SU-DHL-6 (cell line): Measurements from ENCODE around the gene SYTL3.

Experiments used
- H2AFZ ChIP-seq: fragments of 200-600 bp; sonication (generic); 2 replicates; pipeline ENCODE4 v1.6.1; 2014; ENCODE audit warnings: low read depth, mild to moderate bottlenecking, moderate library complexity, mixed read lengths, antibody characterized with exemption, low read length; ENCODE audit not compliant: severe bottlenecking
- H3F3A ChIP-seq: fragments of 200-600 bp; shearing (Covaris generic); 2 replicates; pipeline ENCODE4 v1.6.0; 2016; ENCODE audit warnings: antibody characterized with exemption, mild to moderate bottlenecking; ENCODE audit not compliant: insufficient read depth
- H3K27ac ChIP-seq: fragments of 200-600 bp; sonication (generic); 2 replicates; pipeline ENCODE4 v1.5.1; 2016; ENCODE audit warnings: low read depth, mild to moderate bottlenecking, low read length, moderate library complexity, mixed read lengths
- H3K27me3 ChIP-seq: fragments of 200-600 bp; sonication (generic), shearing (Covaris generic); 2 replicates; pipeline ENCODE4 v1.6.0; 2014; ENCODE audit warnings: mild to moderate bottlenecking, low read length
- H3K36me3 ChIP-seq: fragments of 200-600 bp; sonication (generic); 2 replicates; pipeline ENCODE4 v1.6.1; 2014; ENCODE audit warnings: mild to moderate bottlenecking, low read length, mixed read lengths
- H3K4me2 ChIP-seq: fragments of 300-600, 200-600 bp; shearing (Covaris generic), sonication (generic); 2 replicates; pipeline ENCODE4 v1.6.0; 2014; ENCODE audit warnings: low read length, low read depth, mild to moderate bottlenecking; ENCODE audit not compliant: poor library complexity, severe bottlenecking
- H3K4me3 ChIP-seq: fragments of 200-600 bp; sonication (generic); 2 replicates; pipeline ENCODE4 v1.5.1; 2014; ENCODE audit warnings: antibody characterized with exemption, low read length, mild to moderate bottlenecking, mixed read lengths; ENCODE audit not compliant: insufficient read depth, poor library complexity, severe bottlenecking
- H3K79me2 ChIP-seq: fragments of 200-600 bp; sonication (generic); 2 replicates; pipeline ENCODE4 v1.6.1; 2014; ENCODE audit warnings: mild to moderate bottlenecking, low read length, moderate library complexity; ENCODE audit not compliant: insufficient read depth
- H3K9ac ChIP-seq: fragments of 200-600 bp; sonication (generic); 2 replicates; pipeline ENCODE4 v1.7.0; 2014; ENCODE audit warnings: mild to moderate bottlenecking, low read length
- H3K9me2 ChIP-seq: fragments of 200-600 bp; sonication (generic); replicated peaks from 2 replicates; pipeline ENCODE4 v1.6.1; 2014; ENCODE audit warnings: low read length; ENCODE audit not compliant: insufficient read depth
- H3K9me3 ChIP-seq: fragments of 200-600 bp; sonication (generic); 2 replicates; pipeline ENCODE4 v1.6.1; 2014; ENCODE audit warnings: low read length, mixed read lengths; ENCODE audit not compliant: insufficient read depth
- H4K20me1 ChIP-seq: fragments of 200-600 bp; sonication (generic); 2 replicates; pipeline ENCODE4 v1.6.1; 2014; ENCODE audit warnings: low read depth, mild to moderate bottlenecking, antibody characterized with exemption, low read length, moderate library complexity, mixed read lengths
- EZH2phosphoT487 ChIP-seq: fragments of 200-600 bp; sonication (generic), shearing (Covaris generic); conservative IDR thresholded peaks from 2 replicates; pipeline ENCODE4 v1.6.1; 2018; ENCODE audit warnings: mild to moderate bottlenecking, antibody characterized with exemption, low read length, moderate library complexity, mixed read lengths
- TF ChIP-seq, protein P1 (sequence below): fragments of 200-600 bp; sonication (generic); IDR thresholded peaks from one replicate; pipeline ENCODE4 v1.5.1; 2017; ENCODE audit warnings: antibody characterized with exemption, mild to moderate bottlenecking, low read length, moderate library complexity; ENCODE audit not compliant: insufficient read depth, poor library complexity, severe bottlenecking

SYTL3 gene

DNA sequence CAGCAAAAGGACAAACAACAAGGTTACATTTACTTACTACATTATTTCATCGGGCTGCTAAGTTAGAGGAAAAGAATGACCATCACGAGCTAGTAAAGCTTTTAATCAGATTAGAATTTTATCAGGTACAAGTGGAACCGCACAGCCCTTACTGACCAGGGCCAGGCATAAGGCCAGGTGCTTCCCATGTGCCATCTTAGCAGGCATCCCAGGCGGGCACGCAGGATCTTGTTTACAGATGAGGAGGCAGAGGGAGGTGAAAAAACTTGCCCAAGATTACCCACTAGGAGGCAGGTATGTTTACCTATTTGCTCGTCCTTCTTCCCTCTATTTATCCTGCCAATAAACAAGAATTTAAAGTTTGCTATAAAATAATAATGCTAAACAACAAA, 158.6 kb downstream of the SYTL3 start:
- no peaks in the 10 kb centered on the region for H3K9me2 ChIP-seq
- peaks cover 90% of the 10 kb centered on the region for H3F3A ChIP-seq
- no peaks in the 10 kb centered on the region for H3K9me3 ChIP-seq
- no peaks in the 10 kb centered on the region for H3K27me3 ChIP-seq
- H3K9ac ChIP-seq = peak overlapping the region; percentile 45
- H4K20me1 ChIP-seq = peaks cover 4% of the 10 kb centered on the region; the same call in 1 of the 2 replicates
- peak overlapping the region; percentile 96 for H3K27ac ChIP-seq
- H3K4me2 ChIP-seq = peak overlapping the region; percentile 76
- peaks cover 89% of the 10 kb centered on the region for H3K79me2 ChIP-seq
- peak overlapping the region; percentile 41 for H3K4me3 ChIP-seq
- no peak for TF ChIP-seq EZH2phosphoT487
- TF ChIP-seq, protein P1, sequence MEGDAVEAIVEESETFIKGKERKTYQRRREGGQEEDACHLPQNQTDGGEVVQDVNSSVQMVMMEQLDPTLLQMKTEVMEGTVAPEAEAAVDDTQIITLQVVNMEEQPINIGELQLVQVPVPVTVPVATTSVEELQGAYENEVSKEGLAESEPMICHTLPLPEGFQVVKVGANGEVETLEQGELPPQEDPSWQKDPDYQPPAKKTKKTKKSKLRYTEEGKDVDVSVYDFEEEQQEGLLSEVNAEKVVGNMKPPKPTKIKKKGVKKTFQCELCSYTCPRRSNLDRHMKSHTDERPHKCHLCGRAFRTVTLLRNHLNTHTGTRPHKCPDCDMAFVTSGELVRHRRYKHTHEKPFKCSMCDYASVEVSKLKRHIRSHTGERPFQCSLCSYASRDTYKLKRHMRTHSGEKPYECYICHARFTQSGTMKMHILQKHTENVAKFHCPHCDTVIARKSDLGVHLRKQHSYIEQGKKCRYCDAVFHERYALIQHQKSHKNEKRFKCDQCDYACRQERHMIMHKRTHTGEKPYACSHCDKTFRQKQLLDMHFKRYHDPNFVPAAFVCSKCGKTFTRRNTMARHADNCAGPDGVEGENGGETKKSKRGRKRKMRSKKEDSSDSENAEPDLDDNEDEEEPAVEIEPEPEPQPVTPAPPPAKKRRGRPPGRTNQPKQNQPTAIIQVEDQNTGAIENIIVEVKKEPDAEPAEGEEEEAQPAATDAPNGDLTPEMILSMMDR = no peak
- H3K36me3 ChIP-seq = peaks cover 13% of the 10 kb centered on the region; the same call in 1 of the 2 replicates
- H2AFZ ChIP-seq = no peak overlapping the region

DNA sequence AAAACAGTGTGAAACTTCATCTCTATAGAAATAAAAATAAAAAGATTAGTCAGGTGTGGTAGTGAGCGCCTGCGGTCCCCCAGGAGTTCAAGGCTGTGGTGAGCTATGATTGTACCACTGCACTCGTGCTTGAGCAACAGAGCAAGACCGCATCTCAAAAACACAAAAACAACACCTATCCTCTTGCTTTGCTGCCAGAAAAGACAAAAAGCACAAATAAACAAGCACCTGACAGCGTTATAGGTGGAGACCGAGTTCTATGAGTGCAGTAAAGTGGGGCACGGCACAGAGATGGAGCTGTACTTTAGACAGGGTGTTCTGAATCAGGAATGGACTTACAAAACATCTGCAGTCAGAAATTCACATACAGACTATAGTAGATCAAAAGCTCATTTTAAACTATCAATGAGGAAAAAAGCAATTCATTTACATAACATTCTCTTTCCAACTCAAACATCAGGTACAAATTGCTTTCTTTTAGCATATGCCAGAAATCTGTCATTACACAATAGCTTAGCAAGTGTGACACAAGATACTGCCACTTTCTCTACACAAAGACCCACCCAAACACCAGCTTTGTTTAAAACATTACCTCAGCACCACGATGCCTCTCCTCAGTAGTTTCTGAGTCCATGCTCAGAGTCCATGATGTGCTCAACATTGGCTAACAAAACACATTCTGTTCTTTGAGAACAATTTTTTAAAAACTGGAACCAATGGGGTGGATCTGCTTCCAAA, 159.3 kb downstream of the SYTL3 start:
- peak overlapping the region; percentile 87 for H3K9ac ChIP-seq
- H3K9me3 ChIP-seq = no peaks in the 10 kb centered on the region
- peak overlapping the region; percentile 76 for H3K4me2 ChIP-seq
- no peaks in the 10 kb centered on the region for H3K9me2 ChIP-seq
- H3K79me2 ChIP-seq = peaks cover 90% of the 10 kb centered on the region
- H4K20me1 ChIP-seq = peaks cover 7% of the 10 kb centered on the region; the same call in 1 of the 2 replicates
- no peak overlapping the region for H2AFZ ChIP-seq
- H3K27me3 ChIP-seq = no peaks in the 10 kb centered on the region
- peak overlapping the region; percentile 96 for H3K27ac ChIP-seq
- H3K36me3 ChIP-seq = peaks cover 13% of the 10 kb centered on the region; the same call in 1 of the 2 replicates
- H3F3A ChIP-seq = peaks cover 90% of the 10 kb centered on the region
- TF ChIP-seq EZH2phosphoT487 = no peak
- TF ChIP-seq, protein P1 = no peak
- H3K4me3 ChIP-seq = peak overlapping the region; percentile 76

DNA sequence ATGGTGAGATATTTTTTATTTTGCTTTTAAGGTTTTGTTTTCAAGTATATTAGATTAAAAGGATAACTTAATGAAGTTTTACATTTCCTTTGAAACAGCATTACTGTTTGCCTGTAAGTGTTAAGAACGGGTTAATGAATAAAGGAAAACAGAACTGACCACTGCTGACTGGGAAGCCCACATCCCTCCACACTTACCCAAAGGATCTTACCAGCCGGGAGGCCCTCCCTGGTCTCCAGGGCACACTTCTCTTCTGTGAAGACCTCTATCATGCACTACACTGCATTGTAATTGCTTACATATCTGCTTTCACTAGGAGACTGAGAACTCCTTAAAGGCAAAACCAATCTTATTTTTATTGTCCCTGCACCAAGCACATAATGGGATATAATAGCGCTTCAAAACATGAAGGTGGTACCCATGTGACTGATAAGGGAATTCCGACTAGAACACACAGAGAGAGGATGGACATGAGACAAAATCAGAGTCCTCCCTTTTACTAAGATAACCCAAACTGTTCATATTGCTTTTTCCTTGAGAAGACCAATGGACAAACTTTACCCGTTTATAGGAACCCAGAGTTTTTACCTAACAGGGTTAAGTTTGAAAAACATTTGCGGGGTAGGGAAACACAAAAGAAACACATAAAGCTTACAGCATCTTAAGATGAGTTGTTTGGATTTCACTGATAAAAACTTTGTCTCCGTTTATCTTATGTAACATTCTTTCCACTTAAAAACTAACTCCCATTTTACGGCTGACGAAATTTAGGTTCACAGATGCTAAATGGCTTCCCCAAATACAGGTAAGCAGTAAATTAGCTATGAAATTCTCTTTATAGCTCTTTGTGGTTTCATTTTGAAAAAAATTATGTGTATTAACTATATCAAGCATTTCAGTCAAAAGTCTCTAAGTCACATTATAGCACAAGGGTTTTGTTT, 160.6 kb downstream of the SYTL3 start:
- H3K4me3 ChIP-seq = peak overlapping the region; percentile 76
- H3K36me3 ChIP-seq = peaks cover 13% of the 10 kb centered on the region; the same call in 1 of the 2 replicates
- peak overlapping the region; percentile 63 for H3K4me2 ChIP-seq
- peak overlapping the region; percentile 87 for H3K9ac ChIP-seq
- H3F3A ChIP-seq = peaks cover 92% of the 10 kb centered on the region
- peaks cover 92% of the 10 kb centered on the region for H3K79me2 ChIP-seq
- no peak overlapping the region for H2AFZ ChIP-seq
- TF ChIP-seq EZH2phosphoT487 = no peak
- TF ChIP-seq, protein P1 = no peak
- H3K9me2 ChIP-seq = no peaks in the 10 kb centered on the region
- no peaks in the 10 kb centered on the region for H3K9me3 ChIP-seq
- peaks cover 13% of the 10 kb centered on the region; the same call in 1 of the 2 replicates for H4K20me1 ChIP-seq
- H3K27ac ChIP-seq = peak overlapping the region; percentile 96
- no peaks in the 10 kb centered on the region for H3K27me3 ChIP-seq
